GM12878 (cell line): ENCODE results near the gene PIF1. TPM values are rescaled to one million over a fixed set of nuclear protein-coding genes. Genes with fewer than 3 reads are reported as not detected.

Source experiments
- ATAC-seq: fragments of 200-7000 bp; cut with Tn5 transposase; 3 replicates; pipeline ENCODE4 v1.9.1; 2020; ENCODE audit warnings: mild to moderate bottlenecking, moderate library complexity
- BruUV-seq: library from RNA; stranded (reverse); fragments of 400-500 nt; replicated peaks from 2 replicates; lab custom pipeline; 2021; lab: Mats Ljungman, UMichigan
- CTCF ChIA-PET: fragments of 300-600 bp; sonication (Branson Sonifier 250); formaldehyde crosslinking; extraction: SDS; loops from one replicate; lab custom pipeline; 2021; ENCODE audit warnings: inconsistent platforms; lab: Yijun Ruan, JAX
- POLR2A ChIA-PET: fragments of 350-600 bp; formaldehyde crosslinking; extraction: SDS; loops from one replicate; lab custom pipeline; 2021; ENCODE audit warnings: inconsistent platforms; lab: Charles Lee
- RAD21 ChIA-PET: fragments of 300-600 bp; sonication (Branson Sonifier 250); formaldehyde crosslinking; loops from one replicate; lab custom pipeline; 2023; ENCODE audit warnings: antibody characterized with exemption; ENCODE audit not compliant: unreplicated experiment; lab: Charles Lee
- SMC1A ChIA-PET: fragments of 300-600 bp; sonication (Branson Sonifier 250); formaldehyde crosslinking; loops from one replicate; lab custom pipeline; 2023; ENCODE audit not compliant: unreplicated experiment, uncharacterized antibody; lab: Charles Lee
- DNase-seq: peaks from one replicate; pipeline ENCODE4 v3.0.0-alpha.2; 2011; ENCODE audit warnings: low read depth, low spot score
- FAIRE-seq: peaks from 3 replicates; lab custom pipeline; 2011; peaks lifted over from hg19 to GRCh38; lab: Jason Lieb, UNC
- H2AFZ ChIP-seq: 2 replicates; pipeline ENCODE4 v1.6.0; 2011; ENCODE audit warnings: low read depth, low read length, control low read depth; ENCODE audit not compliant: control insufficient read depth
- H3K27ac ChIP-seq: 2 replicates; pipeline ENCODE4 v1.5.1; 2011; ENCODE audit warnings: control low read depth; ENCODE audit not compliant: control insufficient read depth, insufficient read depth
- H3K27me3 ChIP-seq, 2 experiments: replicated peaks in 1 of 2; 2 replicates each; pipeline versions ENCODE4 v1.6.0 to v1.6.1; 2011; ENCODE audit warnings: low read length in 1 of 2; ENCODE audit not compliant: control insufficient read depth in 2 of 2, insufficient read depth in 2 of 2
- H3K36me3 ChIP-seq, 2 experiments: 2 replicates each; pipeline ENCODE4 v1.5.1; 2011; ENCODE audit warnings: low read length in 1 of 2; ENCODE audit not compliant: control insufficient read depth in 2 of 2, insufficient read depth in 2 of 2
- H3K4me1 ChIP-seq: 2 replicates; pipeline ENCODE4 v1.6.1; 2011; ENCODE audit warnings: mild to moderate bottlenecking, low read length, moderate library complexity, mixed read lengths; ENCODE audit not compliant: control insufficient read depth, insufficient read depth
- H3K4me2 ChIP-seq: 2 replicates; pipeline ENCODE4 v1.6.0; 2011; ENCODE audit warnings: control low read depth; ENCODE audit not compliant: control insufficient read depth, insufficient read depth
- H3K4me3 ChIP-seq: fragments of 200-600 bp; sonication (generic); 2 replicates; pipeline ENCODE4 v1.5.1; 2016
- H3K79me2 ChIP-seq: 2 replicates; pipeline ENCODE4 v1.6.0; 2011; ENCODE audit warnings: low read length; ENCODE audit not compliant: control insufficient read depth, insufficient read depth
- H3K9ac ChIP-seq: 2 replicates; pipeline ENCODE4 v1.8.0; 2011; ENCODE audit warnings: low read length, control low read depth, mixed read lengths; ENCODE audit not compliant: control insufficient read depth, insufficient read depth
- H3K9me3 ChIP-seq: replicated peaks from 3 replicates; pipeline ENCODE4 v1.5.1; 2011; ENCODE audit warnings: mild to moderate bottlenecking, low read length; ENCODE audit not compliant: control insufficient read depth, insufficient read depth
- H4K20me1 ChIP-seq: 2 replicates; pipeline ENCODE4 v1.6.0; 2011; ENCODE audit not compliant: control insufficient read depth, insufficient read depth
- DPF2 ChIP-seq: fragments of 450-650 bp; IDR thresholded peaks from 2 replicates; pipeline ENCODE4 v1.6.1; 2017; ENCODE audit warnings: mild to moderate bottlenecking
- HDAC6 ChIP-seq: fragments of 200-600 bp; sonication (generic); IDR thresholded peaks from one replicate; pipeline ENCODE4 v1.8.0; 2017; ENCODE audit warnings: antibody characterized with exemption; ENCODE audit not compliant: unreplicated experiment
- IKZF1 ChIP-seq: fragments of 450-650 bp; conservative IDR thresholded peaks from 2 replicates; pipeline ENCODE4 v1.6.1; 2017; ENCODE audit warnings: antibody characterized with exemption, mild to moderate bottlenecking
- LARP7 ChIP-seq: fragments of 450-650 bp; IDR thresholded peaks from 2 replicates; pipeline ENCODE4 v1.6.1; 2017; ENCODE audit warnings: mild to moderate bottlenecking
- NR2F1 ChIP-seq: fragments of 450-650 bp; conservative IDR thresholded peaks from 2 replicates; pipeline ENCODE4 v1.6.1; 2017; ENCODE audit warnings: mild to moderate bottlenecking
- SMC3 ChIP-seq: IDR thresholded peaks from 2 replicates; pipeline ENCODE4 v1.6.1; 2011; ENCODE audit warnings: low read length, improper control_type of control experiment, borderline replicate concordance
- SREBF1 ChIP-seq: IDR thresholded peaks from 2 replicates; pipeline ENCODE4 v1.6.1; 2012; ENCODE audit warnings: mild to moderate bottlenecking, low read length
- SUZ12 ChIP-seq: fragments of 200-600 bp; sonication (generic); IDR thresholded peaks from one replicate; pipeline ENCODE4 v1.6.1; 2018; ENCODE audit warnings: antibody characterized with exemption, mild to moderate bottlenecking; ENCODE audit not compliant: unreplicated experiment
- ZSCAN29 ChIP-seq: fragments of 450-650 bp; IDR thresholded peaks from 2 replicates; pipeline ENCODE4 v1.6.1; 2017; ENCODE audit warnings: mild to moderate bottlenecking, moderate library complexity
- WGBS: methylation state at CpG from one replicate; pipeline ENCODE4 v1.1.6; 2016; ENCODE audit warnings: low lambda C conversion rate; ENCODE audit not compliant: insufficient replicate concordance, insufficient coverage; ENCODE audit errors: missing lambda C conversion rate; 5-methylcytosine and 5-hydroxymethylcytosine counted together
- in situ Hi-C: fragments of 300-500 bp; cut with MboI; formaldehyde crosslinking; loops from 9 replicates; pipeline ENCODE4 v1.14.3; 2018; ENCODE audit warnings: mixed read lengths
- intact Hi-C: fragments of 100-400 bp; cut with micrococcal nuclease; formaldehyde crosslinking; loops from one replicate; pipeline ENCODE4 v1.14.2; 2022; ENCODE audit not compliant: unreplicated experiment
- polyA plus RNA-seq, 11 experiments: library from polyadenylated mRNA; depleted of rRNA in 4 of 11; unstranded in 6 of 11; stranded (reverse) in 5 of 11; fragments of >200 nt; fragmentation: Nextera tagmentation in 4 of 11; fragmentation: Illumina TruSeq in 1 of 11; extraction: Ambion mirVana in 4 of 11; extraction: Trizol in 1 of 11; gene quantifications; 1 replicate in 1 of 11; 2 replicates in 10 of 11; pipeline versions ENCODE4 v1.2.1 to v1.2.3, GENCODE V29; 2011 to 2016; ENCODE audit warnings: inconsistent platforms in 2 of 11, missing spikeins in 2 of 11, low read depth in 1 of 11
- total RNA-seq, 4 experiments: library from RNA; depleted of rRNA in 3 of 4; stranded (reverse); fragments of >200 nt in 3 of 4; fragmentation: Illumina TruSeq in 1 of 4; extraction: Trizol in 1 of 4; gene quantifications; 2 replicates each; pipeline versions ENCODE4 v1.2.1 to v1.2.3, GENCODE V29; 2013 to 2021
- TF ChIP-seq, protein P1 (sequence below): fragments of 450-650 bp; IDR thresholded peaks from 2 replicates; pipeline ENCODE4 v1.6.1; 2017; ENCODE audit warnings: antibody characterized with exemption, mild to moderate bottlenecking, moderate library complexity

PIF1 gene
- total and polyA plus RNA-seq, 10 of the 15 experiments (the other 5 are each of a cell fraction or from before 2014, with no cell fraction given), result 3.7 to 68.9 (median 31.1) TPM

GRCh38 chr15:64774629-64775493, 50.6 kb downstream of the PIF1 start:
- FAIRE-seq (no peak), ATAC-seq (peak; percentile 39), DNase-seq (no peak)
- Histone ChIP-seq H2AFZ (no peak overlapping the region), H3K4me3 (peak overlapping the region; percentile 50; the same call in 1 of the 2 replicates), H3K27me3 (peaks cover 10 to 17% of the 10 kb centered on the region in 2 experiments), H3K4me2 (peak overlapping the region; percentile 79; the same call in 1 of the 2 replicates), H3K9me3 (no peaks in the 10 kb centered on the region), H3K27ac (no peak overlapping the region), H4K20me1 (no peaks in the 10 kb centered on the region), H3K9ac (no peak overlapping the region), H3K79me2 (no peaks in the 10 kb centered on the region), H3K4me1 (no peaks in the 10 kb centered on the region), H3K36me3 (no peaks in the 10 kb centered on the region)
- in situ Hi-C loops (no loop called here), intact Hi-C loops (no loop called here)
- WGBS, result 1% methylated on average over 34 of the region's 115 CpGs
- RAD21 ChIA-PET, result no interaction called here
- BruUV-seq, result no TSS peak
- POLR2A ChIA-PET, result no interaction called here
- SMC1A ChIA-PET, result interaction anchor here (0.8 kb wide), 1 partner anchor 62 kb away, joined by 3 read pairs; no protein-coding TSS in a partner anchor
- CTCF ChIA-PET, result no interaction called here
- TF ChIP-seq LARP7 (0 out of 2 replicates have a peak, but pooled peaks have one; percentile 52), SMC3 (no peak), SUZ12 (peak; percentile 93), DPF2 (peak; percentile 25; the same call in 1 of the 2 replicates), ZSCAN29 (no peak), NR2F1 (0 out of 2 replicates have a peak, but pooled peaks have one; percentile 23), IKZF1 (peak; percentile 34; the same call in 1 of the 2 replicates), HDAC6 (peak; percentile 81), SREBF1 (no peak)
- TF ChIP-seq, protein P1, sequence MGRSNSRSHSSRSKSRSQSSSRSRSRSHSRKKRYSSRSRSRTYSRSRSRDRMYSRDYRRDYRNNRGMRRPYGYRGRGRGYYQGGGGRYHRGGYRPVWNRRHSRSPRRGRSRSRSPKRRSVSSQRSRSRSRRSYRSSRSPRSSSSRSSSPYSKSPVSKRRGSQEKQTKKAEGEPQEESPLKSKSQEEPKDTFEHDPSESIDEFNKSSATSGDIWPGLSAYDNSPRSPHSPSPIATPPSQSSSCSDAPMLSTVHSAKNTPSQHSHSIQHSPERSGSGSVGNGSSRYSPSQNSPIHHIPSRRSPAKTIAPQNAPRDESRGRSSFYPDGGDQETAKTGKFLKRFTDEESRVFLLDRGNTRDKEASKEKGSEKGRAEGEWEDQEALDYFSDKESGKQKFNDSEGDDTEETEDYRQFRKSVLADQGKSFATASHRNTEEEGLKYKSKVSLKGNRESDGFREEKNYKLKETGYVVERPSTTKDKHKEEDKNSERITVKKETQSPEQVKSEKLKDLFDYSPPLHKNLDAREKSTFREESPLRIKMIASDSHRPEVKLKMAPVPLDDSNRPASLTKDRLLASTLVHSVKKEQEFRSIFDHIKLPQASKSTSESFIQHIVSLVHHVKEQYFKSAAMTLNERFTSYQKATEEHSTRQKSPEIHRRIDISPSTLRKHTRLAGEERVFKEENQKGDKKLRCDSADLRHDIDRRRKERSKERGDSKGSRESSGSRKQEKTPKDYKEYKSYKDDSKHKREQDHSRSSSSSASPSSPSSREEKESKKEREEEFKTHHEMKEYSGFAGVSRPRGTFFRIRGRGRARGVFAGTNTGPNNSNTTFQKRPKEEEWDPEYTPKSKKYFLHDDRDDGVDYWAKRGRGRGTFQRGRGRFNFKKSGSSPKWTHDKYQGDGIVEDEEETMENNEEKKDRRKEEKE, result no peak
